Activated naive CD4-positive, alpha-beta T cell treated with anti-CD3 and anti-CD28 coated beads, Interleukin-2, amount 50 U/mL, for 24 hours (primary cell): ENCODE measurements around the gene PRG3.

Experiments
- H3K27ac Mint-ChIP-seq: one replicate; pipeline ENCODE4 v1.8.0; 2021; ENCODE audit warnings: mild to moderate bottlenecking, mixed read lengths
- H3K27me3 Mint-ChIP-seq: one replicate; pipeline ENCODE4 v1.8.0; 2021; ENCODE audit warnings: mixed read lengths
- H3K36me3 Mint-ChIP-seq: one replicate; pipeline ENCODE4 v1.8.0; 2021; ENCODE audit warnings: mixed read lengths
- H3K4me1 Mint-ChIP-seq: one replicate; pipeline ENCODE4 v1.8.0; 2021; ENCODE audit warnings: mixed read lengths
- H3K4me3 Mint-ChIP-seq: one replicate; pipeline ENCODE4 v1.8.0; 2021; ENCODE audit warnings: mild to moderate bottlenecking, mixed read lengths
- H3K9me3 Mint-ChIP-seq: one replicate; pipeline ENCODE4 v1.8.0; 2021; ENCODE audit warnings: mixed read lengths

PRG3 gene

GRCh38 chr11:57327721-57328120 lies 53.2 kb downstream of the PRG3 start:
- Mint-ChIP-seq H3K27ac (peak overlapping the region; percentile 77), H3K4me3 (no peak overlapping the region), H3K27me3 (no peaks in the 10 kb centered on the region), H3K4me1 (peaks cover 53% of the 10 kb centered on the region), H3K9me3 (no peaks in the 10 kb centered on the region), H3K36me3 (peaks cover 37% of the 10 kb centered on the region)
